ENCODE data around the gene MSI1. TPM values are rescaled to one million over a fixed set of nuclear protein-coding genes. Genes with fewer than 3 reads are reported as not detected.

Gene MSI1
- total RNA-seq, 2 experiments from 2014 or later: 0.78 to 0.90 TPM

DNA sequence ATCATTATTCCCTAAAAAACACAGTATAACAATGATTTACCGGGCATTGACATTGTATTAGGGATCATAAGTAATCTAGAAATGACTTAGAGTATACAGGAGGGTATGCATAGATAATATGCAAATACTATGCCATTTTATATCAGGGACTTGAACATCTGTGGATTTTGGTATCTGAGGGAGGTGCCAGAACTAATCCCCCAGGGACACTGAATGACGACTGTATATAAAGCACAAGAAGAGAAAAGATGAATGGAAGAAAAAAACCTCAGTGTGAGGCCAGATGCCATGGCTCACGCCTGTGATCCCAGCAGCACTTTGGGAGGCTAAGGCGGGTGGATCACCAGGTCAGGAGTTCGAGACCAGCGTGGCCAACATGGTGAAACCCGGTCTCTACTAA, 43.5 kb upstream of the MSI1 start:
- TF ChIP-seq, protein P1, sequence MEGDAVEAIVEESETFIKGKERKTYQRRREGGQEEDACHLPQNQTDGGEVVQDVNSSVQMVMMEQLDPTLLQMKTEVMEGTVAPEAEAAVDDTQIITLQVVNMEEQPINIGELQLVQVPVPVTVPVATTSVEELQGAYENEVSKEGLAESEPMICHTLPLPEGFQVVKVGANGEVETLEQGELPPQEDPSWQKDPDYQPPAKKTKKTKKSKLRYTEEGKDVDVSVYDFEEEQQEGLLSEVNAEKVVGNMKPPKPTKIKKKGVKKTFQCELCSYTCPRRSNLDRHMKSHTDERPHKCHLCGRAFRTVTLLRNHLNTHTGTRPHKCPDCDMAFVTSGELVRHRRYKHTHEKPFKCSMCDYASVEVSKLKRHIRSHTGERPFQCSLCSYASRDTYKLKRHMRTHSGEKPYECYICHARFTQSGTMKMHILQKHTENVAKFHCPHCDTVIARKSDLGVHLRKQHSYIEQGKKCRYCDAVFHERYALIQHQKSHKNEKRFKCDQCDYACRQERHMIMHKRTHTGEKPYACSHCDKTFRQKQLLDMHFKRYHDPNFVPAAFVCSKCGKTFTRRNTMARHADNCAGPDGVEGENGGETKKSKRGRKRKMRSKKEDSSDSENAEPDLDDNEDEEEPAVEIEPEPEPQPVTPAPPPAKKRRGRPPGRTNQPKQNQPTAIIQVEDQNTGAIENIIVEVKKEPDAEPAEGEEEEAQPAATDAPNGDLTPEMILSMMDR (IDR thresholded peaks at IDR 0.05): no peak
- intact Hi-C loops (cut with micrococcal nuclease): no loop called here

DNA sequence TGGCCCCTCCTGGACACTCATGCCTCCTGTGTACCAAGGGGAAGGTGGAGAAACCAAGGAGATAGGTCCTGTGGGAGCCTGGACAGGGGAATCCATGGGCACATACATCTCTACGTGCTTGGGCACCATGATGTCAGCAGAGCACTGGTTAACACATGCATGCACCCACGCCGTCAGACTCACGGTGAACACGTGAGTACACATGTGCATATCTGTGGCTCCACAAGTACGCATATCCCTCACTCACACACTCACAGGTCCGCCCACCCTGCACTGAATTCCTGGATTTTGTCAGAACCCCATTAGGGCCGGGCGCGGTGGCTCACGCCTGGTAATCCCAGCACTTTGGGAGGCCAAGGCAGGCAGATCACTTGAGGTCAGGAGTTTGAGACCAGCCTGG, 39.8 kb upstream of the MSI1 start:
- H3K9me3 Mint-ChIP-seq: no peaks in the 10 kb centered on the region
- DNase-seq (no peak), ATAC-seq (no peak)
- H3K4me1 Mint-ChIP-seq (ENCODE audit: low read depth): no peaks in the 10 kb centered on the region
- H3K4me3 Mint-ChIP-seq: no peak overlapping the region
- H3K27ac Mint-ChIP-seq: no peak overlapping the region
- TF ChIP-seq, protein P1 (IDR thresholded peaks at IDR 0.05): no peak
- H3K27me3 Mint-ChIP-seq: no peaks in the 10 kb centered on the region
- ChIA-PET CTCF (interaction anchor here (0.9 kb wide), 1 partner anchor 18 kb away, joined by 3 read pairs; no protein-coding TSS in a partner anchor), POLR2A (no interaction called here)
- intact Hi-C loops (cut with micrococcal nuclease): no loop called here
- H3K36me3 Mint-ChIP-seq (ENCODE audit: low read depth): no peaks in the 10 kb centered on the region

More for the DNA sequence above, 43.5 kb upstream of the MSI1 start:
- no peak overlapping the region for H3K27ac Mint-ChIP-seq
- CTCF ChIA-PET: no interaction called here
- no peak for ATAC-seq
- H3K4me3 Mint-ChIP-seq: no peak overlapping the region
- no peaks in the 10 kb centered on the region for H3K9me3 Mint-ChIP-seq
- POLR2A ChIA-PET: no interaction called here
- H3K36me3 Mint-ChIP-seq (ENCODE audit: low read depth): no peaks in the 10 kb centered on the region
- H3K27me3 Mint-ChIP-seq: peaks cover 1% of the 10 kb centered on the region
- no peaks in the 10 kb centered on the region for H3K4me1 Mint-ChIP-seq (ENCODE audit: low read depth)
- no peak for DNase-seq

DNA sequence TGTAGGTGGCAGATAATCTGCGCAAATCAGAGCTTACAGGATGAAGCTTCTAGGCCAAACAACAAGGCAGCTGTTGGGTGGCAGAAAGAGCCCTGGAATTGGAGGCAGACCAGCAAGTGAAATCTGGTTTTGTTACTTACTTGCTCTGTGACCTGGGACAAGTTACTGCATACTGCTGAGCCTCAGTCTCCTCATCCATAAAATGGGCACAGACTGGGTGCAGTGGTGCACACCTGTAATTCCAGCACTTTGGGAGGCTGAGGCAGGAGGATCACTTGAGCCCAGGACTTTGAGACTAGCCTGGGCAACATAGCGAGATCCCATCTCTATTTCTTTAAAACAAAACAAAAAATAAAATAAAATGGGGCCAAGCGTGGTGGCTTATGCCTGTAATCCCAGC, 37.6 kb upstream of the MSI1 start:
- no peaks in the 10 kb centered on the region for H3K9me3 Mint-ChIP-seq
- TF ChIP-seq, protein P1 (IDR thresholded peaks at IDR 0.05): no peak

DNA sequence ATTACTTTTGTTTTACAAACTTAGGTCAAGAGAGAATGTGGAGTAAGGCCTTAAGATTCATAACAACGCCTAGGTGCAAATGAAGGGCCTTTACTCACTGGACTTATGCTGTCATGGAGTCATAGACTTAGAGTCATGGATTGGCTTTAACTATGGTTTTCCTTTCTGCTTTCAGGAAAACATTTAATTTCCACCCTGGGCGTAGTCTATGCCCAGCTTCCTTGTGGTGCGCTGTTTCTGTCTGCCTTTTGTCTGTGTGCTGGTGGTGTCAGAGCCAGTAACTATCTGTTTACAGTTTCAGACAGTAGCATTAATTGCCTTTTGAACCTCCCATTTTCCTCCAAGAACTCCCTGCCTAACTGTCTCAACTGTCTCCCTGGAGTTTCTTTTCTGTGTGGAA, 37.1 kb upstream of the MSI1 start:
- ChIA-PET POLR2A (no interaction called here), CTCF (no interaction called here)
- TF ChIP-seq, protein P1 (IDR thresholded peaks at IDR 0.05): no peak
- peaks cover 4% of the 10 kb centered on the region for H3K27me3 Mint-ChIP-seq
- ATAC-seq: no peak
- H3K27ac Mint-ChIP-seq: no peak overlapping the region
- no peak for DNase-seq
- intact Hi-C loops (cut with micrococcal nuclease): no loop called here
- H3K36me3 Mint-ChIP-seq (ENCODE audit: low read depth): no peaks in the 10 kb centered on the region
- no peak overlapping the region for H3K4me3 Mint-ChIP-seq
- H3K4me1 Mint-ChIP-seq (ENCODE audit: low read depth): no peaks in the 10 kb centered on the region
- H3K9me3 Mint-ChIP-seq: no peaks in the 10 kb centered on the region

More for the DNA sequence above, 37.6 kb upstream of the MSI1 start:
- ChIA-PET POLR2A (no interaction called here), CTCF (no interaction called here)
- Mint-ChIP-seq H3K27ac (no peak overlapping the region), H3K36me3 (ENCODE audit: low read depth) (no peaks in the 10 kb centered on the region), H3K27me3 (peaks cover 4% of the 10 kb centered on the region), H3K4me3 (no peak overlapping the region), H3K4me1 (ENCODE audit: low read depth) (no peaks in the 10 kb centered on the region)
- no peak for DNase-seq
- no peak for ATAC-seq
- intact Hi-C loops (cut with micrococcal nuclease): no loop called here

DNA sequence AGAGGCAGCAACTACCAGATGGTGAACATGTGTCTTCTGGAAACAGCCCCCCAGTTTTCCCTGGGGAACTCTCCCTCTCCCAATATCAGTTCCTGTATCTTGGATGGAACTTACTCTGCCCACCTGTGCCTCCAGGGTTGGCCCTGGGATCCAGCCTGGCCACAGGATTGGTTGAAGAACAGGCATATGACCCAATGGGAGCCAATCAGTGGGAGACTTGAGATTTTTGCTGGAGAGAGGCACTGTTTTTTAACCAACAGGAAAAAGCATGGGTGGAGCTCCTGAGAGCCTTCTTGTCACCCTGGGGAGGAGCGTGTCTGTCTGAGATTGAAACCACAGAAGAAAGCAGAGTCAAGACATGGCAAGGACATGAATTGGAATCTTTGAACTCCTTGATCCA, 35.3 kb upstream of the MSI1 start:
- TF ChIP-seq, protein P1 (IDR thresholded peaks at IDR 0.05): no peak
- POLR2A ChIA-PET: interaction anchor here (0.6 kb wide), 1 partner anchor 924 kb away, joined by 3 read pairs; no protein-coding TSS in a partner anchor
- no peak for DNase-seq
- H3K27me3 Mint-ChIP-seq: peaks cover 4% of the 10 kb centered on the region
- intact Hi-C loops (cut with micrococcal nuclease): no loop called here
- CTCF ChIA-PET: no interaction called here
- no peaks in the 10 kb centered on the region for H3K36me3 Mint-ChIP-seq (ENCODE audit: low read depth)
- no peak overlapping the region for H3K27ac Mint-ChIP-seq
- no peaks in the 10 kb centered on the region for H3K9me3 Mint-ChIP-seq
- H3K4me3 Mint-ChIP-seq: no peak overlapping the region
- ATAC-seq: no peak
- H3K4me1 Mint-ChIP-seq (ENCODE audit: low read depth): peaks cover 5% of the 10 kb centered on the region
